ENCODE data around the gene SH3RF1. TPM values are rescaled to one million over a fixed set of nuclear protein-coding genes. Genes with fewer than 3 reads are reported as not detected.
"Not testable (repeated sequence)": the region's sequence is repeated elsewhere in the genome, so short reads cannot be mapped to it uniquely, and the experiment has no call there.

The SH3RF1 gene
- total and polyA plus RNA-seq, 4 donors = 1.8 to 7.9 (median 3.5) TPM

DNA sequence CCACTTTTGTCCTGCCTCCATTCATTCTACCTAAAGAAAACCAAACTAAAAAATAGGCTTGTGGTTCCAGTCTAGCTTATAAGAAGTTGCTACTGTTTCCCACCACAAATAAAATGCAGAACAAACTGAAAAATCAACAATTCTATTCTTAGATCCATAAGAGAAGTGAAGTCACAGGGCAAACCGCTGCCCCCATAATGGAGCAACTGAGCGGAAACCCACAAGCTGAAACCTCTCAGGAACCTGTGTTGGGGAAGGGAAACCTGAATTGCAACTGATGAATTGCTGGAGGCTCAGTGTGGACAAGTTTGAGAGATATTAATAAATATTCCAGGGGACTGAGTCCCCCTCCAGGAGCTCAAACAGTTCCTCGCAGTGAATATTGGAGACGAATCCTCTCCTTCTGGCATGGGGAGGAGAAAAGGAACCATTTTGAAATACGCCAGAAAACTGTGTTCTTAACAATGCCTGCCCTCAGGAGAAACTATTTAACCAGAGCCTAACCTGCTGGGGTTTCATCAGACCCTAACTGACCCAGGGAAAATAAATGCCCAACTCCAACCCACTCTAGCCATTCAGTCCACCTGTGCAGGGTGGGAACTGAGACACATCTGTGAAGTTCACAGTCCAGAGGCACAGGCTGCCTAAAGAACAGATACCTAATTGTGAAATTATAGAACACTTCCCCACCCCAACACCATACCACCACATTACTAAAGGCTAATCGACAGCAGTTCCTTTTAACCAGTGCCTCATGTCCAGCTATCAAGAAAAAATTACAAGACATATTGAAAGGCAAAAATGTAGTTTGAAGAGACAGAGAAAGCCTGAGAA is 22.8 kb upstream of the SH3RF1 start:
- Histone ChIP-seq H3K9ac (ENCODE audit: low read depth in 1 of 2, low read length in 2 of 2) (no peak overlapping the region), H3K4me3 (ENCODE audit: low read depth in 1 of 3, low read length in 3 of 3) (no peak overlapping the region), H3K4me1 (ENCODE audit: control insufficient read depth in 4 of 4, insufficient read depth in 4 of 4, low read length in 3 of 4) (no peaks in the 10 kb centered on the region), H3K27ac (ENCODE audit: low read depth in 1 of 2, low read length in 2 of 2) (no peak overlapping the region), H3K36me3 (ENCODE audit: control insufficient read depth in 4 of 4, insufficient read depth in 3 of 4, low read depth in 1 of 4, low read length in 3 of 4) (no peaks in the 10 kb centered on the region), H3K9me3 (ENCODE audit: control insufficient read depth in 4 of 4, low read length in 3 of 4) (no peaks in the 10 kb centered on the region), H3K27me3 (ENCODE audit: control insufficient read depth in 4 of 4, insufficient read depth in 4 of 4, low read length in 3 of 4) (no peaks in the 10 kb centered on the region)
- TF ChIP-seq GABPA (IDR thresholded peaks at IDR 0.05 in 1 of 2, conservative IDR thresholded peaks at IDR 0.05 in 1 of 2) (no peak), TAF1 (conservative IDR thresholded peaks at IDR 0.05) (no peak), EGR1 (IDR thresholded peaks at IDR 0.05; ENCODE audit: low read depth in 2 of 2) (no peak), RXRA (IDR thresholded peaks at IDR 0.05) (no peak), SP1 (IDR thresholded peaks at IDR 0.05) (no peak), HNF4A (conservative IDR thresholded peaks at IDR 0.05) (no peak), JUND (IDR thresholded peaks at IDR 0.05) (no peak), FOXA2 (IDR thresholded peaks at IDR 0.05) (no peak), HNF4G (IDR thresholded peaks at IDR 0.05) (no peak), CTCF (IDR thresholded peaks at IDR 0.05; ENCODE audit: low read depth, low read length, missing input control) (no peak), RAD21 (IDR thresholded peaks at IDR 0.05) (no peak), YY1 (IDR thresholded peaks at IDR 0.05) (no peak), FOXA1 (IDR thresholded peaks at IDR 0.05) (no peak), MAX (IDR thresholded peaks at IDR 0.05) (no peak), ATF3 (IDR thresholded peaks at IDR 0.05) (no peak), NR2F2 (IDR thresholded peaks at IDR 0.05) (no peak)
- TF ChIP-seq, protein P1, sequence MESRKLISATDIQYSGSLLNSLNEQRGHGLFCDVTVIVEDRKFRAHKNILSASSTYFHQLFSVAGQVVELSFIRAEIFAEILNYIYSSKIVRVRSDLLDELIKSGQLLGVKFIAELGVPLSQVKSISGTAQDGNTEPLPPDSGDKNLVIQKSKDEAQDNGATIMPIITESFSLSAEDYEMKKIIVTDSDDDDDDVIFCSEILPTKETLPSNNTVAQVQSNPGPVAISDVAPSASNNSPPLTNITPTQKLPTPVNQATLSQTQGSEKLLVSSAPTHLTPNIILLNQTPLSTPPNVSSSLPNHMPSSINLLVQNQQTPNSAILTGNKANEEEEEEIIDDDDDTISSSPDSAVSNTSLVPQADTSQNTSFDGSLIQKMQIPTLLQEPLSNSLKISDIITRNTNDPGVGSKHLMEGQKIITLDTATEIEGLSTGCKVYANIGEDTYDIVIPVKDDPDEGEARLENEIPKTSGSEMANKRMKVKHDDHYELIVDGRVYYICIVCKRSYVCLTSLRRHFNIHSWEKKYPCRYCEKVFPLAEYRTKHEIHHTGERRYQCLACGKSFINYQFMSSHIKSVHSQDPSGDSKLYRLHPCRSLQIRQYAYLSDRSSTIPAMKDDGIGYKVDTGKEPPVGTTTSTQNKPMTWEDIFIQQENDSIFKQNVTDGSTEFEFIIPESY (IDR thresholded peaks at IDR 0.05) = no peak
- TF ChIP-seq, protein P2, sequence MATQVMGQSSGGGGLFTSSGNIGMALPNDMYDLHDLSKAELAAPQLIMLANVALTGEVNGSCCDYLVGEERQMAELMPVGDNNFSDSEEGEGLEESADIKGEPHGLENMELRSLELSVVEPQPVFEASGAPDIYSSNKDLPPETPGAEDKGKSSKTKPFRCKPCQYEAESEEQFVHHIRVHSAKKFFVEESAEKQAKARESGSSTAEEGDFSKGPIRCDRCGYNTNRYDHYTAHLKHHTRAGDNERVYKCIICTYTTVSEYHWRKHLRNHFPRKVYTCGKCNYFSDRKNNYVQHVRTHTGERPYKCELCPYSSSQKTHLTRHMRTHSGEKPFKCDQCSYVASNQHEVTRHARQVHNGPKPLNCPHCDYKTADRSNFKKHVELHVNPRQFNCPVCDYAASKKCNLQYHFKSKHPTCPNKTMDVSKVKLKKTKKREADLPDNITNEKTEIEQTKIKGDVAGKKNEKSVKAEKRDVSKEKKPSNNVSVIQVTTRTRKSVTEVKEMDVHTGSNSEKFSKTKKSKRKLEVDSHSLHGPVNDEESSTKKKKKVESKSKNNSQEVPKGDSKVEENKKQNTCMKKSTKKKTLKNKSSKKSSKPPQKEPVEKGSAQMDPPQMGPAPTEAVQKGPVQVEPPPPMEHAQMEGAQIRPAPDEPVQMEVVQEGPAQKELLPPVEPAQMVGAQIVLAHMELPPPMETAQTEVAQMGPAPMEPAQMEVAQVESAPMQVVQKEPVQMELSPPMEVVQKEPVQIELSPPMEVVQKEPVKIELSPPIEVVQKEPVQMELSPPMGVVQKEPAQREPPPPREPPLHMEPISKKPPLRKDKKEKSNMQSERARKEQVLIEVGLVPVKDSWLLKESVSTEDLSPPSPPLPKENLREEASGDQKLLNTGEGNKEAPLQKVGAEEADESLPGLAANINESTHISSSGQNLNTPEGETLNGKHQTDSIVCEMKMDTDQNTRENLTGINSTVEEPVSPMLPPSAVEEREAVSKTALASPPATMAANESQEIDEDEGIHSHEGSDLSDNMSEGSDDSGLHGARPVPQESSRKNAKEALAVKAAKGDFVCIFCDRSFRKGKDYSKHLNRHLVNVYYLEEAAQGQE (IDR thresholded peaks at IDR 0.05) = no peak
- DNase-seq (ENCODE audit: low spot score) = no peak
- 77% methylated on average over 6 of the region's 6 CpGs for WGBS

DNA sequence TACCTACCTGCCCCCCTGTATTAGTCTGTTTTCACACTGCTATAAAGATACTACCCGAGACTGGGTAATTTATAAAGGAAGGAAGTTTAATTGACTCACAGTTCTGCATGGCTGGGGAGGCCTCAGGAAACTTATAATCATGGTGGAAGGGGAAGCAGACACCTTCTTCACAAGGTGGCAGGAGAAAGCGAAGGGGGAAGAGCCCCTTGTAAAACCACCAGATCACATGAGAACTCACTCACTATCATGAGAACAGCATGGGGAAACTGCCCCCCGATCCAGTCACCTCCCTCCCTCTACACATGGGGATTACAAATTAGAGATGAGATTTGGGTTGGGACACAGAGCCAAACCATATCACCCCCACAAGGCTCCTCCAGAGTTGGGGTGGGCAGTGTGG is 17.2 kb upstream of the SH3RF1 start:
- H3K4me3 ChIP-seq (ENCODE audit: low read depth in 1 of 3, low read length in 3 of 3); H3K9ac ChIP-seq (ENCODE audit: low read depth in 1 of 2, low read length in 2 of 2); DNase-seq (ENCODE audit: low spot score); H3K27ac ChIP-seq (ENCODE audit: low read depth in 1 of 2, low read length in 2 of 2); H3K9me3 ChIP-seq (ENCODE audit: control insufficient read depth in 4 of 4, low read length in 3 of 4); H3K36me3 ChIP-seq (ENCODE audit: control insufficient read depth in 4 of 4, insufficient read depth in 3 of 4, low read depth in 1 of 4, low read length in 3 of 4); H3K4me1 ChIP-seq (ENCODE audit: control insufficient read depth in 4 of 4, insufficient read depth in 4 of 4, low read length in 3 of 4); H3K27me3 ChIP-seq (ENCODE audit: control insufficient read depth in 4 of 4, insufficient read depth in 4 of 4, low read length in 3 of 4): not testable (repeated sequence)
- 88% methylated on average over 3 of the region's 3 CpGs for whole genome bisulfite sequencing

Data from liver (tissue), 9 donors.